Thymus (tissue), 11 donors: ENCODE data around the gene PCDH9. TPM values are rescaled to one million over a fixed set of nuclear protein-coding genes. Genes with fewer than 3 reads are reported as not detected.
"Not testable (repeated sequence)": the region's sequence is repeated elsewhere in the genome, so short reads cannot be mapped to it uniquely, and the experiment has no call there.

Experiments used
- DNase-seq, 9 donors: peaks; one replicate each; pipeline ENCODE4 v3.0.0-alpha.2; 2013; ENCODE audit warnings: low spot score in 9 of 9, low read depth in 6 of 9, missing footprints in 1 of 9
- H3K27ac ChIP-seq, 2 donors: one replicate each; pipeline ENCODE4 v1.5.1; 2013; ENCODE audit warnings: control low read depth in 1 of 2, low read depth in 1 of 2, low read length in 1 of 2, mild to moderate bottlenecking in 1 of 2, moderate library complexity in 1 of 2
- H3K27me3 ChIP-seq, 2 donors: one replicate each; pipeline ENCODE4 v1.5.1; 2013; ENCODE audit warnings: low read length in 1 of 2; ENCODE audit not compliant: control insufficient read depth in 2 of 2, insufficient read depth in 1 of 2
- H3K36me3 ChIP-seq, 2 donors: one replicate each; pipeline ENCODE4 v1.5.1; 2013; ENCODE audit warnings: low read length in 1 of 2, mild to moderate bottlenecking in 1 of 2, moderate library complexity in 1 of 2; ENCODE audit not compliant: control insufficient read depth in 2 of 2, insufficient read depth in 2 of 2
- H3K4me1 ChIP-seq, 2 donors: one replicate each; pipeline ENCODE4 v1.5.1; 2013; ENCODE audit warnings: low read length in 2 of 2; ENCODE audit not compliant: control insufficient read depth in 2 of 2, insufficient read depth in 2 of 2
- H3K4me3 ChIP-seq, 2 donors: one replicate each; pipeline ENCODE4 v1.5.1; 2013; ENCODE audit warnings: low read length in 2 of 2, control low read depth in 1 of 2, mild to moderate bottlenecking in 1 of 2
- H3K9me3 ChIP-seq, 2 donors: one replicate each; pipeline ENCODE4 v1.5.1; 2013; ENCODE audit warnings: low read length in 1 of 2, mild to moderate bottlenecking in 1 of 2; ENCODE audit not compliant: control insufficient read depth in 2 of 2, insufficient read depth in 1 of 2
- WGBS: extraction: QIAGEN DNeasy Blood & Tissue Kit; methylation state at CpG from one replicate; pipeline ENCODE4 v1.1.7; 2013; 5-methylcytosine and 5-hydroxymethylcytosine counted together
- polyA plus RNA-seq: library from polyadenylated mRNA; stranded (reverse); fragments of 200-250 nt; gene quantifications from one replicate; pipeline ENCODE4 v1.2.3, GENCODE V29; 2013
- total RNA-seq: library from RNA; stranded (reverse); fragments of 120-200 nt; gene quantifications from one replicate; pipeline ENCODE4 v1.2.4, GENCODE V29; 2013
- donor health status: healthy.

Gene PCDH9
- total and polyA plus RNA-seq, 2 donors, result 0.82 to 5.0 TPM

DNA sequence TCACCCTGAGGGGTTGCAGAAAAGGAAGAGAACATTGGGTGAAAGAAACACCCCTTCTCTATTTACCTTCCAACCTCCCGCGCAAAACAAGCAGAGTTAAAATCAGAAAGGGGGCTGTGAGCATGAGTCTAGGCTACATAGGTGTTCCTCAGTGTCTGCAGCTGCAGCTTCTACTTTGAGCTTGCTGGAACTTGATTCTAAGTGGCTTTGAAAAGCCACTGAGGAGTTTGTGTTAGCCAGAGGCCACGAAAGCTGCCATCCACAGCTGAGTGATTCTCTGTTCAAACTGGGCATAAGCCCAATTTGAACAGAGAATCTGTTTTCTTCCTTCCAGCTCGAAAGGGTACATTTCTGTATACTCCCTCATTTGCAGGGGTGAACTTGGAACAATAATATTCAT lies 343.9 kb downstream of the PCDH9 start:
- Histone ChIP-seq H3K4me3 (no peak overlapping the region), H3K4me1 (no peaks in the 10 kb centered on the region), H3K27ac (no peak overlapping the region), H3K36me3 (no peaks in the 10 kb centered on the region), H3K9me3 (no peaks in the 10 kb centered on the region), H3K27me3 (no peaks in the 10 kb centered on the region)
- WGBS, result 84% methylated on average over 4 of the region's 4 CpGs
- peak in 2 of 9 donors; percentile 0 to 31 for DNase-seq

DNA sequence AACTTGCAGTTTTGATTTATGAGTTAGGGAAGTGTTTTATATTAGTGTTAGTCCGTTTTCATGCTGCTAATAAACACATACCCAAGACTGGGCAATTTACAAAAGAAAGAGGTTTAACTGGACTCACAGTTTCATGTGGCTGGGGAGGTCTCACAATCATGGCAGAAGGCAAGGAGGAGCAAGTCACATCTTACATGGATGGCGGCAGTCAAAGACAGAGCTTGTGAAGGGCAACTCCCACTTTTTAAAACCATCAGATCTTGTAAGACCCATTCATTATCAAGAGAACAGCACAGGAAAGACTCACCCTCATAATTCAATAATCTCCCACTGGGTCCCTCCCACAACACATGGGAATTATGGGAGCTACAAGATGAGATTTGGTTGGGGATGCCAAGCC lies 349.0 kb downstream of the PCDH9 start:
- H3K27ac ChIP-seq, H3K36me3 ChIP-seq, H3K4me1 ChIP-seq, H3K27me3 ChIP-seq, H3K4me3 ChIP-seq, H3K9me3 ChIP-seq, DNase-seq: not testable (repeated sequence)
- WGBS, result 88% methylated on average over 2 of the region's 2 CpGs

DNA sequence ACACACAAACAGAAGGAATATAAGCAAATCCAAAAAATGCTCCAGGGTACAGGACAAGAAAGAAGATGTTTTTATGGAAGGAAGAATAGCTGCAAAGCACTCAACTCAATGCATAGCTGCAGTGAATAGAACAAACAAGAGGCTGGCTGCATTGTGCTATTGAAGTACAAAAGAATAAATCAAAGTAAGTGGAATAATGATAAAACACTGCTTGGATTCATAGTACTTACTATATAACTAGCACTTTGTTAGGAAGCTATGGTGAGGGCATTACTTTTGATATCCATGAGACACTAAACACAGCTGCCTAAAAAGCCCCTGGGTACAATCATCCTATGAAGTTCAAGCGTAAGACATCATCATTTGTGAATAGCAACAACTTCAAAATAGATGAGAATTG lies 350.1 kb downstream of the PCDH9 start:
- Histone ChIP-seq H3K9me3 (no peaks in the 10 kb centered on the region), H3K27me3 (no peaks in the 10 kb centered on the region), H3K4me3 (no peak overlapping the region), H3K4me1 (no peaks in the 10 kb centered on the region), H3K36me3 (no peaks in the 10 kb centered on the region), H3K27ac (no peak overlapping the region)
- WGBS, result 96% methylated on average over 1 of the region's 1 CpG
- no peak for DNase-seq

DNA sequence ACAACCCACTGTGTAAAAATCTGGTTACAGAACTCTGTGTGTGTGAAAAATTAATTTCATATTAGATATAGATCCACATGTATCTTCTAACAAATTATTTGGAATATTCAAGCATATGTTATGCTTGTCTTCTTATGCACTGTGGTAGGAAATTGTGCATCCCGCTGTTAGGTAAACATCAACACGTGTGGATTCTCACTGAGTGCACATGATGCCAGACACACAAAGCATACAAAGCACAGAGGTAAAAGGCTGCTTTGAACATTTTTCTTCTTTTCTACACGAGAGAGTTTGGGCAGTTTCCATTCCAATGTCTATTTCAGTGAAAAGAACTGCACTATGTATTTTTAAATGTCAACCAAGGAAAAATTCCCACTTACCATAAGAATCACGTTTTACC lies 354.9 kb downstream of the PCDH9 start:
- H3K27me3 ChIP-seq, result no peaks in the 10 kb centered on the region
- no peak for DNase-seq
- no peak overlapping the region for H3K27ac ChIP-seq
- no peaks in the 10 kb centered on the region for H3K4me1 ChIP-seq
- no peak overlapping the region for H3K4me3 ChIP-seq
- WGBS, result 91% methylated on average over 4 of the region's 4 CpGs
- no peaks in the 10 kb centered on the region for H3K36me3 ChIP-seq
- no peaks in the 10 kb centered on the region for H3K9me3 ChIP-seq

DNA sequence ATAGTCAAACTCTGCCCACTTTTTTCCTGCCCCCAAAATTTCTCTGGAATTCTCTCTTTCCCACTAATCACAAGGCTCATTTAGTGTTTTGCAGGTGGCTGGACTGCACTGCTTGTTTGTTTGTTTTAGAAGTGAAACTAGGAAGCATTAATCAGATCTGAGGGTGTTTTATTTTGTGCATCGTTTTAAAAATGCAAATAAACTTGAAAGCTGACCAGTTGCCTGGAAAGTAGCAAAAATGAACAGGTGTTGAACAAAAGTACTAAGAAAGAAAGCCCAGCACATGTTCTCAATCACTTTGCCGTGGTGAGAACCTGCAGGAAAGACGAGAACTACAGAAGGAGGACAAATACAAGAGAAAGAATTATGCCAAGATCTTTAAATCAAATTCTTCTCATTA lies 365.5 kb downstream of the PCDH9 start:
- no peak overlapping the region for H3K27ac ChIP-seq
- DNase-seq, result no peak
- no peaks in the 10 kb centered on the region for H3K9me3 ChIP-seq
- no peak overlapping the region for H3K4me3 ChIP-seq
- WGBS, result 78% methylated on average over 3 of the region's 3 CpGs
- H3K36me3 ChIP-seq, result no peaks in the 10 kb centered on the region
- H3K27me3 ChIP-seq, result no peaks in the 10 kb centered on the region
- H3K4me1 ChIP-seq, result no peaks in the 10 kb centered on the region

DNA sequence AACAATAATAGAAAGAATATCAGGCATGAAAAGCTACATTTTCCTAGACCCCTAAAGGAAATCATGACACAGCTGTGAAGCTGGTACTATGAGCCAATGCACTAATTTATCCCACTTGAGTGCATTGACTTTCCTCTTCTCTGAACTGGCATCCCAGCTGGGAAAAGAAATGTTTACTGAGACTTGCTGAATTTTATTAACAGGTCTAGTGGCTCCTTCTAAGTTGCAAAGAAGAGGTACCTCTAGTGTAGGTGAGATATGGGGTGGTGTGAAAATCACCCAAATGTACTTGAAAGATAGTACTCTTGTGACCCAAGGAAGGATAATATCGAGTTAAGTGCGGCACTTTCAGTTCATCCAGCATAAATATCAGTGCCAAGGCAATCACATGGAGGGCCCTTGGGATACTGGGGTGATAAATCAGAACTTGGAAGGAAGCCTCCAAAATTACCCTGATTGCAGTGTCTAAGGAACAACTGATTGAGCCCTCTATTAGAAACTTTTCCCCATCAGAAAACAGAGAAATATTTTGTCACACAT lies 369.2 kb downstream of the PCDH9 start:
- no peaks in the 10 kb centered on the region for H3K9me3 ChIP-seq
- WGBS, result 96% methylated on average over 2 of the region's 2 CpGs
- no peak overlapping the region for H3K27ac ChIP-seq
- no peaks in the 10 kb centered on the region for H3K27me3 ChIP-seq
- H3K4me3 ChIP-seq, result no peak overlapping the region
- no peak for DNase-seq
- no peaks in the 10 kb centered on the region for H3K4me1 ChIP-seq
- H3K36me3 ChIP-seq, result no peaks in the 10 kb centered on the region

DNA sequence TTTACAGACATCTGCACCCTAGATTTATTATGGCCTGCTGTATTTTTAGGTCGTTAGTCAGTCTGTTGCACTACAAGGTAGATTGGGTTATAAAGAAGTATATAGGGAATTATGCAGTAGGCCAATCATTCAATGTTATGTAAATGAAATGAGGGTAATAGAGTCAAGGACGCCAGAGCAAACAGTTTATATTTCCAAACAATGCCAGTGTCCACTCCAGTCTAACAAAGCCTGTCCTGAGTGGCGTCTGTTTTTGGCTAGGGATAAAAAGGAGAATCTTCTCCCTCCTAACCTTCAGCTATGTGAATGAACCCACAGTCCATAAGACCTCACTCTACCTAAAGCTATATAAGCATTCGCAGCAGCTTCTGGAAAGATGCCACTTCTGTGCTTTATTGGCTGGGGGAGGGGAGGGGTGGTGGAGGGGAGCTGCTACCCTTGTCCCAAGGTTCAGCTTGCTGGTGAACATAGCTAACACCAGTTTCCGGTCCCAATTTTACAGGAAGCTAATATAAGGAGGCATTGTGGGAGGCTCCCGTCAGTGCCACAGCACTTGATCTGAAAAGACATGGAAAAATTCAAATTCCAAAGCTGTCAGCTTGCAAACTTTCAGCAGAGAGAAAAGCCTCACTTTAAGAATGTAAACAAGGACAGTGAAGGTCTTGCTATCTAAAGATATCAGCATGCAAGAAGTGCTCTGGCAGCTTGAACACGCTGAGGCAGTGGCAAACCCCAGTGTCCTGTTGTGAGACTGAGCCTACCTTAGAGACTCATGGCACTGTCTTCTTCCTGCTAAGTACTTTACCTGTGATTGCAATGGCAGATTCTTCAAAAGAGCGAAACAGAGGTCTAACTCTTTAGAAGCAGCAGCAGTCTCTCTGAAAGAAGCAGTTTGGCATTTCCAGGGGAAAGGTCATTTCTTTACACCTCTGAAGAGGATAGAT lies 369.9 kb downstream of the PCDH9 start:
- H3K4me1 ChIP-seq, result no peaks in the 10 kb centered on the region
- DNase-seq, result peak in 1 of 9 donors; percentile 2
- 96% methylated on average over 8 of the region's 8 CpGs for WGBS
- no peaks in the 10 kb centered on the region for H3K27me3 ChIP-seq
- no peak overlapping the region for H3K4me3 ChIP-seq
- H3K36me3 ChIP-seq, result no peaks in the 10 kb centered on the region
- no peak overlapping the region for H3K27ac ChIP-seq
- H3K9me3 ChIP-seq, result no peaks in the 10 kb centered on the region

DNA sequence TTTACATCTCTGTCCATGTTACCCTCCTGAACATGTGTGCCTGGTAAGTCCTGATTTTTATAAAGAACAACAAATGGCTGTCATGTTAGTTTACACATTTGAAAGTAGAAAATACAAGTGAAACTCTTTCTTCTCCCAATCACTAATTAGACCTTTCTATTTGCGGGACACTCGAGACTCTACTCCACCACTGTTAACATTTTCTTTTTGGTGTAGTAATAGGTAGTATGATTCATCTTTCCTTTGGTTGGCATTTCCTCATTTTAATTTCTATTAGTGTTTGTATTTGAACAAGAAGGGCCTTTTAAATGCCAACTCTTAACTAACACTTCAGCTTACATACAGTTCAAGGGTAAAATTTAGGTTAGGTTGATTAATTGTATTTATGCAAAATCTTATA lies 371.1 kb downstream of the PCDH9 start:
- H3K27me3 ChIP-seq, result no peaks in the 10 kb centered on the region
- H3K4me1 ChIP-seq, result no peaks in the 10 kb centered on the region
- DNase-seq, result no peak
- H3K36me3 ChIP-seq, result no peaks in the 10 kb centered on the region
- no peak overlapping the region for H3K27ac ChIP-seq
- H3K9me3 ChIP-seq, result no peaks in the 10 kb centered on the region
- H3K4me3 ChIP-seq, result no peak overlapping the region
- 98% methylated on average over 2 of the region's 2 CpGs for WGBS

DNA sequence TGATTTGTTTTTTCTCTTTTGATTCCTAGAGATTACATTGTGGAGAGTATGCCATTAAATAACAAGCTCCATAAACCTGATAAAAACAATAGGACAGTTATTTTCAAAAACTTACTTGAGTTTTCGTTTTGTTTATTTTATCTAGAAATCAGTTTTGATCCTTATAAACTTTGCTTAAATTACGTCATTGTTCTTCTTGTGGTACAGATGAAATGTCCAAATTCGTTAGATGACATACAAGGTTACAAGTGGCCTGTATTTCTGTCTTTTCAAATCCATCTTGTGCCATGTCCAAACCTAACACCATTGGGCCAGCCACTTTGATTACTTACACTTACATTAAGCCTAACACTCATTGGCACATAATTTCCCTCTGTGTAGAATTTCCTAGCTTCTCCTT lies 372.0 kb downstream of the PCDH9 start:
- Histone ChIP-seq H3K27me3 (no peaks in the 10 kb centered on the region), H3K4me1 (no peaks in the 10 kb centered on the region), H3K27ac (no peak overlapping the region), H3K4me3 (no peak overlapping the region), H3K36me3 (no peaks in the 10 kb centered on the region), H3K9me3 (no peaks in the 10 kb centered on the region)
- WGBS, result 94% methylated on average over 3 of the region's 3 CpGs
- no peak for DNase-seq
